Measurements from ENCODE around the gene WASHC2A.
"Not testable (repeated sequence)": the region's sequence is repeated elsewhere in the genome, so short reads cannot be mapped to it uniquely, and the experiment has no call there.

WASHC2A gene

GRCh38 chr10:50143512-50144174 lies 75.9 kb downstream of the WASHC2A start:
- DNase-seq (ENCODE audit: extremely low read depth in 1 of 2, low read depth in 1 of 2): not testable (repeated sequence)

GRCh38 chr10:50145575-50145974 lies 77.8 kb downstream of the WASHC2A start:
- not testable (repeated sequence) for DNase-seq (ENCODE audit: extremely low read depth in 1 of 2, low read depth in 1 of 2)

- no peak for DNase-seq (ENCODE audit: extremely low read depth in 1 of 2, low read depth in 1 of 2)
Observed at GRCh38 chr10:50152792-50153272, 85.1 kb downstream of the WASHC2A start.

- DNase-seq (ENCODE audit: extremely low read depth in 1 of 2, low read depth in 1 of 2): not testable (repeated sequence)
Observed at GRCh38 chr10:50157868-50158267, 90.1 kb downstream of the WASHC2A start.

GRCh38 chr10:50159856-50160255 lies 92.1 kb downstream of the WASHC2A start:
- DNase-seq (ENCODE audit: extremely low read depth in 1 of 2, low read depth in 1 of 2): not testable (repeated sequence)

GRCh38 chr10:50165038-50165437 lies 97.3 kb downstream of the WASHC2A start:
- not testable (repeated sequence) for DNase-seq (ENCODE audit: extremely low read depth in 1 of 2, low read depth in 1 of 2)

- DNase-seq (ENCODE audit: extremely low read depth in 1 of 2, low read depth in 1 of 2): not testable (repeated sequence)
Observed at GRCh38 chr10:50167833-50168232, 100.1 kb downstream of the WASHC2A start.

- not testable (repeated sequence) for DNase-seq (ENCODE audit: extremely low read depth in 1 of 2, low read depth in 1 of 2)
Observed at GRCh38 chr10:50169506-50169905, 101.8 kb downstream of the WASHC2A start.

GRCh38 chr10:50174788-50175525 lies 107.2 kb downstream of the WASHC2A start:
- DNase-seq (ENCODE audit: extremely low read depth in 1 of 2, low read depth in 1 of 2): not testable (repeated sequence)

All from stimulated activated CD8-positive, alpha-beta memory T cell treated with anti-CD3 and anti-CD28 coated beads, Interleukin-7, amount 100 ng/mL, for 48 hours (primary cell).